Mesenchymal stem cell (in vitro differentiated cells and primary cell): ENCODE results near the gene TACR1.

Source experiments
- DNase-seq: peaks from one replicate; pipeline ENCODE4 v3.0.0-alpha.2; 2013
- H2AFZ ChIP-seq: one replicate; pipeline ENCODE4 v1.6.1; 2013; ENCODE audit warnings: low read depth, mild to moderate bottlenecking, control low read depth, inconsistent platforms, low read length, moderate library complexity
- H2AK5ac ChIP-seq: 2 replicates; pipeline ENCODE4 v1.6.1; 2013; ENCODE audit warnings: low read length, moderate library complexity, mild to moderate bottlenecking, inconsistent platforms; ENCODE audit not compliant: severe bottlenecking
- H2BK120ac ChIP-seq: one replicate; pipeline ENCODE4 v1.6.1; 2013; ENCODE audit warnings: low read depth, mild to moderate bottlenecking, inconsistent platforms, low read length, moderate library complexity
- H2BK12ac ChIP-seq, 2 experiments: one replicate each; pipeline ENCODE4 v1.6.1; 2013; ENCODE audit warnings: inconsistent platforms in 2 of 2, low read length in 2 of 2, mild to moderate bottlenecking in 2 of 2, moderate library complexity in 2 of 2, control low read depth in 1 of 2
- H2BK15ac ChIP-seq: one replicate; pipeline ENCODE4 v1.6.1; 2013; ENCODE audit warnings: mild to moderate bottlenecking, low read depth, inconsistent platforms; ENCODE audit not compliant: poor library complexity, severe bottlenecking
- H2BK5ac ChIP-seq: 2 replicates; pipeline ENCODE4 v1.6.1; 2013; ENCODE audit warnings: low read depth, mild to moderate bottlenecking, low read length, control low read depth, inconsistent platforms; ENCODE audit not compliant: poor library complexity, severe bottlenecking
- H3K14ac ChIP-seq, 2 experiments: one replicate each; pipeline ENCODE4 v1.6.1; 2013; ENCODE audit warnings: inconsistent platforms in 2 of 2, low read length in 2 of 2, control low read depth in 1 of 2, mild to moderate bottlenecking in 1 of 2, moderate library complexity in 1 of 2
- H3K18ac ChIP-seq, 2 experiments: one replicate each; pipeline ENCODE4 v1.6.1; 2013; ENCODE audit warnings: inconsistent platforms in 2 of 2, low read length in 2 of 2, control low read depth in 1 of 2, low read depth in 1 of 2, mild to moderate bottlenecking in 1 of 2
- H3K23ac ChIP-seq, 2 experiments: one replicate each; pipeline ENCODE4 v1.6.1; 2013; ENCODE audit warnings: inconsistent platforms in 2 of 2, low read length in 2 of 2, mild to moderate bottlenecking in 2 of 2, moderate library complexity in 2 of 2, control low read depth in 1 of 2
- H3K27ac ChIP-seq: 2 replicates; pipeline ENCODE4 v1.5.1; 2013; ENCODE audit warnings: mild to moderate bottlenecking, moderate library complexity, low read length, control low read depth, inconsistent platforms; ENCODE audit not compliant: poor library complexity, severe bottlenecking
- H3K27me3 ChIP-seq, 2 experiments: 2 replicates each; pipeline versions ENCODE4 v1.6.1 to v1.7.0; 2013; ENCODE audit warnings: low read length in 2 of 2, mild to moderate bottlenecking in 2 of 2, moderate library complexity in 2 of 2, control low read depth in 1 of 2, inconsistent platforms in 1 of 2; ENCODE audit not compliant: control insufficient read depth in 1 of 2, insufficient read depth in 1 of 2
- H3K36me3 ChIP-seq, 2 experiments: 2 replicates each; pipeline versions ENCODE4 v1.6.1 to v1.7.0; 2013; ENCODE audit warnings: low read length in 2 of 2, control low read depth in 1 of 2, inconsistent platforms in 1 of 2, low read depth in 1 of 2, mild to moderate bottlenecking in 1 of 2; ENCODE audit not compliant: insufficient read depth in 2 of 2, control insufficient read depth in 1 of 2
- H3K4ac ChIP-seq, 2 experiments: one replicate each; pipeline ENCODE4 v1.6.1; 2013; ENCODE audit warnings: inconsistent platforms in 2 of 2, low read length in 2 of 2, mild to moderate bottlenecking in 2 of 2, moderate library complexity in 2 of 2, control low read depth in 1 of 2, low read depth in 1 of 2
- H3K4me1 ChIP-seq: 2 replicates; pipeline ENCODE4 v1.6.1; 2013; ENCODE audit warnings: low read depth, low read length, control low read depth; ENCODE audit not compliant: control insufficient read depth, insufficient read depth
- H3K4me2 ChIP-seq: 2 replicates; pipeline ENCODE4 v1.6.1; 2013; ENCODE audit warnings: low read length, mild to moderate bottlenecking, inconsistent platforms; ENCODE audit not compliant: poor library complexity, severe bottlenecking
- H3K4me3 ChIP-seq, 2 experiments: 2 replicates each; pipeline versions ENCODE4 v1.5.1 to v1.7.0; 2013; ENCODE audit warnings: low read length in 2 of 2, mild to moderate bottlenecking in 2 of 2, control low read depth in 1 of 2, low read depth in 1 of 2; ENCODE audit not compliant: insufficient read depth in 1 of 2
- H3K79me1 ChIP-seq: replicated peaks from 2 replicates; pipeline ENCODE4 v1.6.1; 2013; ENCODE audit warnings: mild to moderate bottlenecking, control low read depth, low read length, inconsistent platforms; ENCODE audit not compliant: poor library complexity, severe bottlenecking
- H3K9ac ChIP-seq: 2 replicates; pipeline ENCODE4 v1.7.0; 2013; ENCODE audit warnings: mild to moderate bottlenecking, low read length, moderate library complexity
- H3K9me3 ChIP-seq: 2 replicates; pipeline ENCODE4 v1.7.0; 2013; ENCODE audit warnings: mild to moderate bottlenecking, low read length; ENCODE audit not compliant: control insufficient read depth
- H4K8ac ChIP-seq: one replicate; pipeline ENCODE4 v1.6.1; 2013; ENCODE audit warnings: inconsistent platforms, mild to moderate bottlenecking, low read length, moderate library complexity
- H4K91ac ChIP-seq: one replicate; pipeline ENCODE4 v1.6.1; 2013; ENCODE audit warnings: mild to moderate bottlenecking, low read length, inconsistent platforms
- WGBS: methylation state at CpG from one replicate; pipeline ENCODE4 v1.1.7; 2013; ENCODE audit warnings: mixed read lengths; 5-methylcytosine and 5-hydroxymethylcytosine counted together

Gene TACR1

DNA sequence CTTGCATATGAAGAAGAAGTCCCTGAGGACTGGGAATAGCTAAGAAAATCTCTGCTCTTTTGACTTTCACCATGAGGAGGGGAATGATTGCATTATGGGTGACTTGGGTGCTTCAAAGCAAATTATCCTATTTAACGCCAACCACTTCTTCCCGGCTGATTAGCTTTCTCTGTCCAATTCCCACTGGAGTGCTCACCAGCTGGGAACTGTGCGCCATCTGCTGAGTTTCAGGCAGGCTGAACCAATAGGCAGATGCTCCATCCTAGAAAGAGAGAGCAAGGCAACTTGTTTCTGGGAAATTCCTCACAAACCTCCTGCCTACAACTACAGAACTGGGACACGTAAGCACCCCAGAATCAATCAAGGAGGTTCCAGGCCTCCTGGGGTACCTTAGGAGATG lies 191.5 kb downstream of the TACR1 start:
- Histone ChIP-seq H3K4me3 (no peak overlapping the region), H3K27ac (no peak overlapping the region), H3K4me2 (no peak overlapping the region), H2BK120ac (no peak overlapping the region), H3K9me3 (peaks cover 6% of the 10 kb centered on the region), H3K18ac (no peak overlapping the region), H3K79me1 (no peaks in the 10 kb centered on the region), H3K4ac (no peak overlapping the region), H4K8ac (no peak overlapping the region), H3K23ac (no peak overlapping the region), H2AK5ac (no peak overlapping the region), H3K27me3 (no peaks in the 10 kb centered on the region), H2BK15ac (no peak overlapping the region), H3K4me1 (no peaks in the 10 kb centered on the region), H2BK5ac (no peak overlapping the region), H3K14ac (no peak overlapping the region), H3K9ac (no peak overlapping the region), H2AFZ (no peak overlapping the region), H2BK12ac (no peak overlapping the region), H4K91ac (no peak overlapping the region), H3K36me3 (no peaks in the 10 kb centered on the region)
- DNase-seq = no peak
- 94% methylated on average over 4 of the region's 4 CpGs for WGBS

- Histone ChIP-seq H3K27ac (no peak overlapping the region), H2AK5ac (no peak overlapping the region), H3K27me3 (no peaks in the 10 kb centered on the region), H3K79me1 (no peaks in the 10 kb centered on the region), H4K8ac (no peak overlapping the region), H3K23ac (no peak overlapping the region), H3K9ac (no peak overlapping the region), H3K4me1 (peaks cover 1% of the 10 kb centered on the region), H2BK15ac (no peak overlapping the region), H2BK12ac (no peak overlapping the region), H3K4me3 (no peak overlapping the region), H3K4me2 (no peak overlapping the region), H2BK120ac (no peak overlapping the region), H3K18ac (no peak overlapping the region), H3K4ac (no peak overlapping the region), H3K9me3 (peaks cover 6% of the 10 kb centered on the region), H3K14ac (no peak overlapping the region), H3K36me3 (no peaks in the 10 kb centered on the region), H4K91ac (no peak overlapping the region), H2BK5ac (no peak overlapping the region), H2AFZ (no peak overlapping the region)
- DNase-seq = no peak
- 89% methylated on average over 4 of the region's 4 CpGs for whole genome bisulfite sequencing
Observed at GRCh38 chr2:75007061-75007460, 192.3 kb downstream of the TACR1 start.

DNA sequence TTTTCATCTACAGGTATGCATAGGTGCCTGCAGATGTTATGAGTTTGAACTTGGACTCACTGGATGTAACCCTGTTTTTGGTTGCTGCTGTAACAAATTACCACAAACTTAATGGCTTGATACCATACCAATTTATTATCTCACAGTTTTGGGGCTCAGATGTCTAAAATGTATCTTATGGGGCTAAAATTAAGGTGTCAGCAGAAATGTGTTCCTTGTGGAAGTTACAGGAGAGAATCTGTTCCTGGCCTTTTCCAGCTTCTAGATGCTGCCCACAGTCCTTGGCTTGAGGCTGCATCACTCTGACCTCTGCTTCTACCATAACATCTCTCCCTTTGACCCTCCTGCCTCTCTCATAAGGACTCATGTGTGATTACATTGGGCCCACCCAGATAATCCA lies 193.3 kb downstream of the TACR1 start:
- DNase-seq = no peak
- Histone ChIP-seq H2BK15ac (no peak overlapping the region), H2AK5ac (no peak overlapping the region)

DNA sequence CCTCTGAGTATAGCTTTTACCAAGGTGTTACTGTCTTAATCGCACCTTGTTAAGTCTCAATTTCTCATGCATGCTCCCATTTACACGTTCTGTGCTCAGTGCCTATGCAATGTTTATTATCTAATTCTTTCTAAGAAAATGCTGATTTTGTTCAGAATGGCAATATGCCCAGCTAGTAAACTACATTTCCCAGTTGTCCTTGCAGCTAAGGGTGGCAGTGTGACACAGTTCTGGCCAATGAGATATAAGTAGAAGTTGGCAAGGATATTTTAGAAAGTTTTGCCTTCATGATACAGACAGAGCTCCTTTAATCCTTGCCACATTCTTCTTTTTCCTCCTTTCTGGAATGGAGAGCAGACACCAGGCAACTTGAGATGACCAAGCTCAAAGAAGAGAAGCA lies 195.5 kb downstream of the TACR1 start:
- no peaks in the 10 kb centered on the region for H3K79me1 ChIP-seq
- H3K4me3 ChIP-seq = no peak overlapping the region
- no peak overlapping the region for H3K23ac ChIP-seq
- H3K27me3 ChIP-seq = no peaks in the 10 kb centered on the region
- no peak overlapping the region for H3K14ac ChIP-seq
- H3K4me1 ChIP-seq = peaks cover 1% of the 10 kb centered on the region
- H2AFZ ChIP-seq = no peak overlapping the region
- H3K4me2 ChIP-seq = no peak overlapping the region
- H3K36me3 ChIP-seq = peaks cover 0 to under 1% of the 10 kb centered on the region in 2 experiments
- no peak overlapping the region for H3K9ac ChIP-seq
- H3K4ac ChIP-seq = no peak overlapping the region
- H2AK5ac ChIP-seq = no peak overlapping the region
- H2BK120ac ChIP-seq = no peak overlapping the region
- H4K8ac ChIP-seq = no peak overlapping the region
- WGBS = no CpG with 5 or more reads among the region's 2 CpGs
- H3K18ac ChIP-seq = no peak overlapping the region
- H2BK12ac ChIP-seq = no peak overlapping the region
- no peak overlapping the region for H2BK15ac ChIP-seq
- H3K9me3 ChIP-seq = peaks cover 6% of the 10 kb centered on the region
- no peak overlapping the region for H2BK5ac ChIP-seq
- no peak overlapping the region for H4K91ac ChIP-seq
- DNase-seq = no peak
- H3K27ac ChIP-seq = no peak overlapping the region

More for the DNA sequence above, 193.3 kb downstream of the TACR1 start:
- Histone ChIP-seq H3K4me1 (peaks cover 1% of the 10 kb centered on the region), H2BK120ac (no peak overlapping the region), H3K4ac (no peak overlapping the region), H3K27me3 (no peaks in the 10 kb centered on the region), H3K14ac (no peak overlapping the region), H4K8ac (no peak overlapping the region), H2AFZ (no peak overlapping the region), H3K18ac (no peak overlapping the region), H3K4me3 (no peak overlapping the region), H3K4me2 (no peak overlapping the region), H4K91ac (no peak overlapping the region), H3K79me1 (no peaks in the 10 kb centered on the region), H2BK12ac (no peak overlapping the region), H3K23ac (no peak overlapping the region), H3K9ac (no peak overlapping the region), H2BK5ac (no peak overlapping the region), H3K9me3 (peaks cover 6% of the 10 kb centered on the region), H3K36me3 (no peaks in the 10 kb centered on the region), H3K27ac (no peak overlapping the region)
